Breast epithelium (tissue), 3 donors: ENCODE results near the gene SUMF1.

ENCODE experiments used
- CTCF ChIP-seq, 3 donors: fragments of 450-650 bp; IDR thresholded peaks; one replicate each; pipeline ENCODE4 v1.5.1; 2016 to 2017; ENCODE audit warnings: antibody characterized with exemption in 3 of 3, mild to moderate bottlenecking in 3 of 3, moderate library complexity in 3 of 3
- POLR2A ChIP-seq: fragments of 450-650 bp; IDR thresholded peaks from one replicate; pipeline ENCODE4 v1.6.1; 2016; ENCODE audit warnings: antibody characterized with exemption, mild to moderate bottlenecking, moderate library complexity

GRCh38 chr3:4505688-4506558, 38.9 kb upstream of the SUMF1 start:
- TF ChIP-seq CTCF (IDR thresholded peaks at IDR 0.05) = no peak
- TF ChIP-seq POLR2A = no peak
